Measurements from ENCODE around the gene RAD51B. TPM values are rescaled to one million over a fixed set of nuclear protein-coding genes. Genes with fewer than 3 reads are reported as not detected.
A peak's percentile ranks its signal among the peaks of the same experiment; 100 is the strongest.

Gene RAD51B
- total and polyA plus RNA-seq, 2 experiments from 2014 or later: 10.1 to 18.0 TPM

GRCh38 chr14:68536018-68536410 lies 716.4 kb downstream of the RAD51B start:
- no peak overlapping the region for H3K27ac ChIP-seq
- no peak overlapping the region for H3K4me2 ChIP-seq
- 97% methylated on average over 1 of the region's 1 CpG for WGBS (ENCODE audit: low lambda C conversion rate, missing lambda C conversion rate)
- no peaks in the 10 kb centered on the region for H3K27me3 ChIP-seq
- no peak overlapping the region for H3K4me3 ChIP-seq
- TF ChIP-seq CTCF (IDR thresholded peaks at IDR 0.05; ENCODE audit: poor library complexity): no peak
- no peak for TF ChIP-seq EZH2 (IDR thresholded peaks at IDR 0.05; ENCODE audit: borderline replicate concordance)
- TF ChIP-seq EZH2phosphoT487 (IDR thresholded peaks at IDR 0.05; ENCODE audit: low read depth, severe bottlenecking, unreplicated experiment): no peak
- no peaks in the 10 kb centered on the region for H4K20me1 ChIP-seq (ENCODE audit: insufficient read depth, poor library complexity, severe bottlenecking)
- H3K4me1 ChIP-seq (ENCODE audit: insufficient read depth): peaks cover 8% of the 10 kb centered on the region
- H2AFZ ChIP-seq: no peak overlapping the region
- no peaks in the 10 kb centered on the region for H3K9me2 ChIP-seq (replicated peaks; ENCODE audit: insufficient read depth)
- DNase-seq (ENCODE audit: low spot score): no peak
- peaks cover 4% of the 10 kb centered on the region for H3K9me3 ChIP-seq (ENCODE audit: low read depth)
- no peaks in the 10 kb centered on the region for H3K36me3 ChIP-seq (replicated peaks; ENCODE audit: insufficient read depth, low read depth)
- H3K79me2 ChIP-seq: no peaks in the 10 kb centered on the region

GRCh38 chr14:68538639-68539038 lies 719.1 kb downstream of the RAD51B start:
- Histone ChIP-seq H3K4me3 (no peak overlapping the region), H3K79me2 (no peaks in the 10 kb centered on the region), H3K27me3 (no peaks in the 10 kb centered on the region), H3K4me1 (ENCODE audit: insufficient read depth) (peaks cover 8% of the 10 kb centered on the region), H3K4me2 (no peak overlapping the region), H3K9me3 (ENCODE audit: low read depth) (no peaks in the 10 kb centered on the region), H4K20me1 (ENCODE audit: insufficient read depth, poor library complexity, severe bottlenecking) (no peaks in the 10 kb centered on the region), H3K9me2 (replicated peaks; ENCODE audit: insufficient read depth) (no peaks in the 10 kb centered on the region), H2AFZ (no peak overlapping the region), H3K27ac (peak overlapping the region; percentile 63), H3K36me3 (replicated peaks; ENCODE audit: insufficient read depth, low read depth) (no peaks in the 10 kb centered on the region)
- 79% methylated on average over 2 of the region's 2 CpGs for WGBS (ENCODE audit: low lambda C conversion rate, missing lambda C conversion rate)
- no peak for TF ChIP-seq EZH2phosphoT487 (IDR thresholded peaks at IDR 0.05; ENCODE audit: low read depth, severe bottlenecking, unreplicated experiment)
- TF ChIP-seq EZH2 (IDR thresholded peaks at IDR 0.05; ENCODE audit: borderline replicate concordance): no peak
- TF ChIP-seq CTCF (IDR thresholded peaks at IDR 0.05; ENCODE audit: poor library complexity): no peak
- DNase-seq (ENCODE audit: low spot score): no peak

DNA sequence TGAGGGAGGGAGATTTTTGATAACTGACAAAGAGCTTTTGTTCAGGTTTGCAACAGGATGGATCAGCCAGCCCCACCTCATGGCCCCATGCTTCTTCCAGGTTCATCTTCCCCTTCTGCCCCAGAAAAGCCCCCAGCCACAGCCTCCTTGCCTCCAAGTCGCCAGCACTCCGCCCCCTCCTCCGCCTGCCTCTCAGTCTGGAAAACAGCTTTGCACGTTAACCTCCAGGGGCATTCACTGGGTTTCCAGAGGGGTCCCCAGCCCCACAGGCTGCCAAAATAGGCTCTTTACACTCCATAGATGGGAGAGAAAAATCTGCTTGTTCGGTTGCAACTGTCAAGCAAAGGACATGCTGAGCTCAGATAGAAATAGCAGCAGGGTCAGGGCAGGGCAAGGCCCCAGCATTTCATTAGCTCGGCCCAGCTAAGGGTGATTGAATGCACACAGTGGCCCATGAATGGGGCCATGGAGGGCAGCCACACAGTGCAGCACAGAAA lies 719.7 kb downstream of the RAD51B start:
- peak overlapping the region; percentile 63 for H3K27ac ChIP-seq
- no peaks in the 10 kb centered on the region for H4K20me1 ChIP-seq (ENCODE audit: insufficient read depth, poor library complexity, severe bottlenecking)
- no peaks in the 10 kb centered on the region for H3K9me2 ChIP-seq (replicated peaks; ENCODE audit: insufficient read depth)
- 87% methylated on average over 6 of the region's 6 CpGs for WGBS (ENCODE audit: low lambda C conversion rate, missing lambda C conversion rate)
- H3K79me2 ChIP-seq: no peaks in the 10 kb centered on the region
- no peaks in the 10 kb centered on the region for H3K36me3 ChIP-seq (replicated peaks; ENCODE audit: insufficient read depth, low read depth)
- peaks cover 8% of the 10 kb centered on the region for H3K4me1 ChIP-seq (ENCODE audit: insufficient read depth)
- no peak overlapping the region for H2AFZ ChIP-seq
- no peaks in the 10 kb centered on the region for H3K27me3 ChIP-seq
- DNase-seq (ENCODE audit: low spot score): no peak
- no peaks in the 10 kb centered on the region for H3K9me3 ChIP-seq (ENCODE audit: low read depth)
- H3K4me2 ChIP-seq: no peak overlapping the region
- no peak for TF ChIP-seq EZH2 (IDR thresholded peaks at IDR 0.05; ENCODE audit: borderline replicate concordance)
- no peak for TF ChIP-seq CTCF (IDR thresholded peaks at IDR 0.05; ENCODE audit: poor library complexity)
- TF ChIP-seq EZH2phosphoT487 (IDR thresholded peaks at IDR 0.05; ENCODE audit: low read depth, severe bottlenecking, unreplicated experiment): no peak
- H3K4me3 ChIP-seq: no peak overlapping the region

GRCh38 chr14:68539789-68540188 lies 720.2 kb downstream of the RAD51B start:
- Histone ChIP-seq H3K79me2 (no peaks in the 10 kb centered on the region), H2AFZ (no peak overlapping the region), H3K4me2 (no peak overlapping the region), H3K27ac (peak overlapping the region; percentile 63), H3K9me2 (replicated peaks; ENCODE audit: insufficient read depth) (no peaks in the 10 kb centered on the region), H3K4me3 (no peak overlapping the region), H4K20me1 (ENCODE audit: insufficient read depth, poor library complexity, severe bottlenecking) (no peaks in the 10 kb centered on the region), H3K9me3 (ENCODE audit: low read depth) (no peaks in the 10 kb centered on the region), H3K27me3 (no peaks in the 10 kb centered on the region), H3K36me3 (replicated peaks; ENCODE audit: insufficient read depth, low read depth) (no peaks in the 10 kb centered on the region), H3K4me1 (ENCODE audit: insufficient read depth) (peaks cover 8% of the 10 kb centered on the region)
- WGBS (ENCODE audit: low lambda C conversion rate, missing lambda C conversion rate): 87% methylated on average over 3 of the region's 3 CpGs
- DNase-seq (ENCODE audit: low spot score): no peak
- TF ChIP-seq EZH2 (IDR thresholded peaks at IDR 0.05; ENCODE audit: borderline replicate concordance): no peak
- no peak for TF ChIP-seq CTCF (IDR thresholded peaks at IDR 0.05; ENCODE audit: poor library complexity)
- TF ChIP-seq EZH2phosphoT487 (IDR thresholded peaks at IDR 0.05; ENCODE audit: low read depth, severe bottlenecking, unreplicated experiment): no peak

All from hepatocyte (in vitro differentiated cells).